IPS-NIHi7 (cell line): ENCODE results near the gene DENND11.

Experiments
- DNase-seq: peaks from one replicate; pipeline ENCODE4 v3.0.0; 2012; ENCODE audit warnings: mixed read lengths; ENCODE audit errors: extremely low spot score

Gene DENND11

DNA sequence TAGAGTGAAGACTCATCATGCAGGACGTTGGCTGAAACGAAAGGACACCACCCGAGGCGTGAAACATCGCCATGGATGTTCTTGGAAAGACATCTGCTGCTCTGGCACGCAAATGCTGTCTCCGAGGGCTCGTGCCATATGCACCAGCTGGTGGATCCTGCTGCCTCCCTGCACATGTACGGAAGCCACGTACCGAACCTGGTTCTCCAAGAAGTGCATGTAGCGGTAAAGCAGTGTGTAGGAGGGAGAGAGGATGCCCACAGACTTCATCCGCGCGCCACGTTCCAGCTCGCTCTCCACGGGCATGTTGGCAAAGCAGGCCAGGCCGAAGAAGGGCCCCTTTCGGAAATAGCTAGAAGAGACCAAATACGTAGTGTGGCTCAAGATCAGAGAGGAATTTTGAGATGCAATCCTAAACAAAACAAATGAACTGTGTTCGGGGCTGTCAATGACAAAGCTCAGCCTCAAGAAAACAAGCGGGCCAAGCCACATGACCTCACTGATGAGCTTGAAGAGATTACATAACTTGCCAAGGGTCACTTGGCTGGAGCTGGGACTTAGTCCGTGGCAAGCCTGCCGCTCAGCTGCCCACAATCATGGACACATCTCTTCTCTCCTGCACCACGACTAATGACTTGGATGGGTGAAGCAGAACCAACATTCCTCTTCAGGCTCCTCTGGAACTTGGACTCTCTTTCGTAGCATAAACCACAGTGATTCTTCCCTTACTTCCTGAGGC, 16.5 kb downstream of the DENND11 start:
- no peak for DNase-seq

DNA sequence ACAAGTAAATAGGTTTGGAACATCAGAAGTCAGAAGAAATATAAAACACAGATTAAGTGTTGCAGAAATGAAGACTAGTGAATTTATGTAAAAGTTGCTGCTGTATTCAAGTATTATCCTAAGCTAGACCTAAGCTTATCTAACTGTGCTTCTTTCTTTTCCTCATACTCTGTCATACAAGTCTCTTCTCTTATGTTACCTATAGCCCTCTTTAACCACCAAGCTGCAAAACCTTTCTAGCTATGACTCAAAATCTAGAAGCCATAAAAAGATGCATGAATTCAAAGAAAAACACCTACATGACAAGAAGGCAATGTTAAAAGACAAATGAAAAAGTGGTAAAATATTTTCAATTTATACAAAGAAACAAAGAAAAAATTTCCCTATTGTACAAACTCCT, 23.0 kb downstream of the DENND11 start:
- DNase-seq = no peak

DNA sequence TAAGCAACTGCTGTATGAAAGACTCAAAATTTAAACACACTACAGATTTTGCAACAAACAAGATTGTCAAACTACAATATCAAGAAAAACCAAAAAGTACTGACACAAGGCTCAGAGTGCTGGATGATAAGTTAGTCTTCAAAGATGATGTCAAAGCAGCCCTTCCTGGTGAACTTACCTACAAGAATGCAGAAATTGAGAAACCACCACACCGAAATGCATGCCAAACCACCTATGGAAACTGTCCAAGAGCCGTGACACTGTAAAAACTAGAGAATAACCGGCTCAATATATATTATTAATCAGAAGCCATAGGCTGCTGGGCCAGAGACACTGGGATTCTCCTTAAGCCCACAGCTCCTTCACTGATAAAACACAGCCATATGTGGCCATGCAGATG, 25.3 kb downstream of the DENND11 start:
- DNase-seq = no peak

DNA sequence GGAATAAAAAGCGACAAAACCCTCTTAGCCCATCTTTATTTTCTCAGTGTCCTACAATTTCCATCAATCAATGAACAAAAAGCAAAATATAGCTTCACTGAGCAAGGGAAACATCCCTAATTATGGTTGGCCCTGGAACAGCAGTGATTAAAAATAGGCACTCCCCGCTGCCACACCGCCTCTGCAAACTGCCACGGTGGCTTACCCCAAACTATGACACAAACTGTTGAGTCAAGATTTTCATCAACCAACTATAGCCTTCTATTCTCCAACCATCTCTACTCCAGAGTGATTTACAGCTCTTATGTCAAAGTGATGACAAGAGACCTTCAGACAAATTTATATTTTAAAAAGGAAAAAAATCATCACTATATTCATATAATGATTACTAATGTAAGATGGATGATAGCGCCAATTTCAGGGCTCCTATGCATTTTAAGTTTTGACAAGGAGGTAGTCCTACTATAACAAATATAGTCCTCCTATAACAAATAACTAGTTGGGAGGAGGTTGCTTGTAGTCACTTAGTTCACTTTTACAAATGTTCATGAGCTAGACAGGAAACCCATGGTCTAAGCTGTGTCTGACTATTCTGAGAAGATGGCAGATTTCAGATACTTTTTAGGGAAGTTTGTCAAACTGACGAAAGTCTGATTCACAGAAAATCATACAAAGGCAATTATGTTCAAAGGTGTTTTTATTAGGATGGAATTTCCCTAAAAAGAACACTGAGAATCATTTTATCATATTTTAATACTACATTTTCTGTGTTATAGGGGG, 26.3 kb downstream of the DENND11 start:
- DNase-seq = no peak

DNA sequence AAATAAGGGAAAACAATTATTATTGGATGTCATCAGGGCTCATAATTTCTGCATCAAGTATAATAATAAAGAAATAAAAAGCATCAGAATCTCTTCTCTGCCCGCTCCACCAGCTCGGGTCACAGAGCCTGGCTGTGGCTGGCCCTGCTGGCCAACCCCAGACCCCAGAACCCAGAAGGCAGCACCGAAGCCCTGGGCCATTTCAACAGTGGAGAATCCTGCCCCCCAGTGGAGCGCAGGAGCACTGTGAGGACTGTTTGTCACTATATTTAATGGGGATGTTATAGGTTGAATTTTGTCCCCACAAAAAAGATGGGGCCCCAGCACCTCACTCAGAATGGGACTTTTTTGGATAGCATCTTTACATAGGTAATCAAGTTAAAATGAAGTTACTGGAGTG, 27.3 kb downstream of the DENND11 start:
- DNase-seq = peak; percentile 87

DNA sequence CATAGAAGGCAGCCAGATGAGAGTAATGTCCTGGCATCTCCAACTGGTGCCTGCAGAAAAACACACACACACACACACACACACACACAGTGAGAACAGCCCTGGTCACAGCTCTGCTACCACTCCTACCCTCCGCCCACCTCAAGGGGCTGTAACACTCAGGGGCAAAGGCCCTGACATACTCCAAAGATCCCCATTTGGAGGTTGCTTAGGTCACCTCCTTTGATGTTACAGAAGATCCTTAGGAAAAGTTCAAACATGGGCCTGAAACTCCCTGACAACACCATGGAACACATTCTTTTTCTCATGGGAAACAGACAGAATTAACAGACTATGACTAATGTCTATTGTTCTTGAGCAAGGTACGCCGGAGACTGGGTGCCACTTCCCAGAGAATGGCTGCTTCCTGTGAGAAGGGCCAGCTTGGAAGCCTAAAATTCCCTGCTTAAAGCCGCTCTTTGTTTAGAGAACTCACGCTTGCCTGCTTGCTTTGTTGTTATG, 27.7 kb downstream of the DENND11 start:
- DNase-seq = peak; percentile 40

DNA sequence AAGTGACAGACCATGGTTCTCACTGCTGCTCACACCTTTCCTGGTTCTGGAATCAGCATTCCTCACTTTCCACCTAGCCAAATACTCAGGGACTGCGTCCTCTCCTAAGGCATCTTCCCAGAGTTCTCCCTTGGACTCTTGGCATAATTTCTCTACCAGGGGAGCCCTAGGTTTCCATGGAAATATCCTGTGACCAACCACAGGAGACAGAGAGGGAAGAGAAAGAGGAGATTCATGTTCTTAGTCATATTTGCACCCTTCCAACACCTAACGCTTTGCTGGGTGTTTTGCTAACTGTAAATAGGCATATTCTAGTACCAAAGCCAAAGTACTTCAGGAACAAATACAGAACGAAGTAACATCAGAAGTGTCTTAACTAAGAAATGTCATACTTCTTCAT, 28.6 kb downstream of the DENND11 start:
- DNase-seq = no peak

DNA sequence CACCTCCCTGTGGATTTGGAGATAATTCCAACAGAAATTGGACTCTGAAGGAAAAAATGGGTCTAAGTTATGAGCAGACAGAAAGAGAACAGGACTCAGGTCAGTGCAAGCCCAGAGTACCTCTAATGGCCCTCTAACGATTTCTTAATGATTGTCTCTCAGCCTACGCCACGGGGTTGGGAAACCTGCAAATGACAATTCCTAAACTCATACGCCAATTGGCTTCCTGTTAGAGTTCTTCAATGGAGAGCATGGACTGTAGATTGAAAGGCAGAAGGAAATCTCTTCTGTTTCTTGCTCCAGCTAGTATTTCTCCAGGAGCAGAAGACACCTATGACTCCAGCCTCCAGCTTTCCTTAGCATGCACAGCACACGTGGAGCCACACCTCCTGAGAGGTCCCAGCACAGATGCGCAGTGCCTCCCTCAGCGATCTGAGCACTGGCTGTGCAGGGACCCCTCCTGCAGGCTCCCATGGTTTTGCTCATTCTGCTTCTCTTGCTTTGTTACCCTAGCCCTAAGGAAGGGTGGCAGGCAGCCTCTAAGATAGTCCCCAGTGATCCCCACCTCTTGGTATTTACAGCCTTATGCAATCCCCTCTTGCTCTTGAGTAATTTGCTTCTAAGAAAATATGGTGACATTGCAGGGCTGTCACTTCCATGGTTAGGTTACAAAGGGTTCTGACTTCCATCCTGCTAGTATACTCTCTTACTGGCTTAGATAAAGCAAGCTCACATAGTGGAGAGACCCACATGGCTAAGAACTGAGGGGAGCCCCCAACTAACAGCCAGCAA, 30.1 kb downstream of the DENND11 start:
- DNase-seq = no peak

DNA sequence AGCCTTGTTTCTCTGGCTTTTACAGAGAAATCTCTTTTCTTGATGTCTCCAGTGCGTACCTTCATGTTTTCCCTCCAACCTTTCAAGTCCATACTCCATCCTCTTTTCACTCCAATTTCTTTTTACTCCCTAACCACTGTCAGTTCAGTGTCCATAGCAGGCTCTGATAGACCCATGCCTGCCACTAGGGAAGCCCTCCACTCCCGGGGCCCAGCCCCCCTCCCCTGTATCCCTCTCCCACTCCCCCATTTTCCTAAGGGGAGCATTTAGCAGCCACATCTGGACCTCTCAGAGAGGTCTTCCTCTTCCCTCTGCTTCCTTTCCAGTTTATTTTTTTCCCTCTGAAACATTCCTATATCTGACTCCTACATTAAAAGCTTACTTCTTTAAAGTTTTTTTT, 33.1 kb downstream of the DENND11 start:
- no peak for DNase-seq

DNA sequence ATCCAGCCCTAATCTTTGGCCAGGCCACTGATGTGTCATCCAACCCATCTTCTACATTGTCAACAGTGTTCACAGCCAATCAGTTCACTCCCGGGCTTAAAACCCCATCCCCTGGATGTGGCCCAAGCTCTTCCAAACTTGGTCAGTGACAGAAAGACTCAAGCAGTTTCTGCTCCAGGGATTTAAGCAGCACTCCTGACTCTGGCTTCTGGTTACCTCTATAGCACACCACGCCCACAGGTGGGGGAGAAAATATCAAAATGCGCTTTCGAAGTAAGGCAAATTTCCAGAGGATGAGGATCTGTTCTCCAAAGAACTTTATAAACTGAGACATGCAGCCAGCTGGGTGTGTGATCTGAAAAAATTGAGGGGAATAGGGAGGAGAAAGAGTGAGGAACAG, 35.9 kb downstream of the DENND11 start:
- no peak for DNase-seq

DNA sequence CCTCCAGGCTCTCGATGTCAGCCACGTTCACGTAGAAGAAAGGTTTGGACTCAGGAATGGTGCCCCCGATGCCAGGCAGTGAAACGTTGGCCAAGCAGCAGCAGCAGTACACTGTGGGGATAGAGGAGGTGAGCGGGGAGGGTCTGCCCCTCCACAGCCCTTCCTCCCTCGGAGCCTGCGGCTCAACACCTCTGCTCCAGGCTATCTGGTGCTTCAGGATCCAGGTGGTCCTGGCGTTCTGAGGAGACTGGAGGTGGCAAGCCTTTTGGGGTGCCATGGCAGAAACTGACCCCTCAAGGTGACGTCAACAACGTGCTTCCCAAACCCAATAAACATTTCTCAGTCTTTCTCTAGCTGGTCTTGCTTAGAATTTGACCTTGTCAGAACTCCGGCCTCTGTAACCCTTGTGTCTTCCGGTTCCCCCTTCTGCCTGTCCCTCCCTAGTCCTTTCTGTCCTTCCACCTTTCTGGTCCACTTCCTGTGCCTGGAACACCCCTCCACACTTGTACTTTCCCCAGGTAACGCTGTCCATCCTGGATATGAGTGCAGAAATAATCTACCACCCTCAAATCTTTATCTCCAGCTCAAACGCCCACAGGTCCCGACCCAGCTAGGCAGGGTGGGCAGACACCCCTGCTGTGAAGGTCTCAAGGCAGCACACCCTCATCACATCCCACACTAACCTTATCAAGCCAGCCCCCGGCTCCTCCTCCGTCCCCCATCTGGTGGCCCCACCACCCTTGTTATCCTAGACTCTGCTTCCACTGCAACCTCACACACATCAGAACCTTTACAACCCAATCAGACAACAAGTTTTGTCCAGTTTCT, 36.5 kb downstream of the DENND11 start:
- DNase-seq = no peak

DNA sequence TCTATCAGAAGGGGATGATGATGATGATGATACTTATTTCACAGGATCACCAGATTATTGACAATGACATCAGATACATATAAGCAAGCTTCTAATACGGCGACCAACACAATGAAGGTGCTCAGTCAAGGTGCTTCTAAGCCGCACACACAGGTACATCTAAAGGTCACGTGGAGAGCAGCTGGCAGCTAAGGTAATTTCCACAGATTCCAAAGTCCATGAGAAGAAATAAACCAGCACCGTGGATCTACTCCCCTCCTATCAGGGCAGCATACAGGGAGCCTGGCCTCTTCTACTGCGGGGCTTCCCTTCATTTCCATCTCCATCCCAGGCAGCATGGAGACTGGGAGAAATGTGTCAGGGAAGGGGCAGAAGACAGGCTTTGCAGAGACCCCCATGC, 37.5 kb downstream of the DENND11 start:
- no peak for DNase-seq

DNA sequence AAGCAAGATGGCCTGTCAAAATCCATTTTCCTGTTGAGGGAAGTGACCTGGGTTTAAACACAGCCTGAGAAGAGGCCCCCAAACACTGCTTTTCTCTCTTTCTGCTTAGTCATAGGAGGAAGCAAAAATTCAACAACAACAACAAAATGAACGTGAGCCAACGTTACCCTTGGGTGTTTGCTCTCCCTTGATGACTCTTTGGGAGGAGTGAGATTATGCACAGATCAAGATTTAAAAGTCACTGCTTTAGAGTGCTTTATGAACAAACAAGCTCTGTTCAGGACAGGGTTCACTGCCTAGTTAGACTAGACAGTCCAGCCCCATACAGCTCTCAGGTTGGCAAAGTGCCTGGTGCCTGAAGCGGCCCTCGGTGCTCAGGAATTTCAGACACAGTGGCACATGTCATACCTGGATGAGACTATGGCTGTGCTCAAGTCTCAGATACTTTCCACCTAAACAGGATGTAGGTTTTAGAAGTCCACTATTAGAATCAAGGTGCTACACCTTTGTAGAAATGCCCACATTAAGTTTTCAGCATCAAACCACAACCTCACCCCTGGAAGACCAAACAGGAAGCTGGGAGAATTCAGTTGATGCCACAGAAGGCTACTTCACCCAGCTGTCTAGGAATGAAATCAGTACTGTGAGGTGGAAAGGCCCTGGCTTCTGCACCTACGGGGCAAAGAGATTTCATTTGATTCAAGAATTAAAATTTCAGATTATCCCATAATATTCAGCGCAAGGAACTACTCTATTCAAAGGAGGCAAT, 38.7 kb downstream of the DENND11 start:
- no peak for DNase-seq

DNA sequence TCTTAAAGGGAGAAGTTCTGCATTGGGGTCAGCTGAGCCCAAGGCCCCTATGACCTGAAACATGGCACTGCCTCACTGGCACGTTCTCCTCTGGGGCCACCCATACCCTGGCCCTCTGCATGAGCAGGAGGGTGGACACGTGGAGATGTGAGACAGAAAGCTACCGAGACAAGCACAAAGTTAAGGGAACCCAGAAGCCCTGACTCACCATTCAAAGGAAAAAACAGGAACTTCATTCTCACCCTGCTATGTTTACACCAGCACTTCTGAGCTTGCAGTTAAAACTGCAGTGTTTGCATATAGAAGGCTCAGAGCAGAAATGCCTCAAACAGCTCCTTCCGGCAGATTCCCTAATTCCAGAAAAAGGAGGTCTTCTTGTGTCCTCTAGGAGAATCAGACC, 41.7 kb downstream of the DENND11 start:
- no peak for DNase-seq

DNA sequence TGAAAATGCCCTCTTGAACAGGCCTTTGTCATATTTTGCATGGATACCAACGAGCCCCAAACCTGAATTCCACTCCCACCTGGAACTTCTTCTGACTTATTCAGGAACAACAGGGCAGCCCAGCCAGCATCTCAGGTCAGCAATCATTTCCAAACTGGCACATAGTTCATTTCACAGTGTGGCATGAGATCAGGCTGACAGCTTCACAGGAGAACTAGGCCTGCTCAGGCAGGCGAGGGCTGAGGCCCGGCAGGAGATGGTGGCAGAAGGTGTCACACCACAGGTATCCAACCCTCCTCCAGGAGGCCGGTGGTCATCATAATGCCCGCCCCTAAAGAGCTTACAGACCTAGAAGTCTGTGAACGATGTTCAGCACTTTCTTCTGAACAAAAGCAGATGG, 42.5 kb downstream of the DENND11 start:
- no peak for DNase-seq

DNA sequence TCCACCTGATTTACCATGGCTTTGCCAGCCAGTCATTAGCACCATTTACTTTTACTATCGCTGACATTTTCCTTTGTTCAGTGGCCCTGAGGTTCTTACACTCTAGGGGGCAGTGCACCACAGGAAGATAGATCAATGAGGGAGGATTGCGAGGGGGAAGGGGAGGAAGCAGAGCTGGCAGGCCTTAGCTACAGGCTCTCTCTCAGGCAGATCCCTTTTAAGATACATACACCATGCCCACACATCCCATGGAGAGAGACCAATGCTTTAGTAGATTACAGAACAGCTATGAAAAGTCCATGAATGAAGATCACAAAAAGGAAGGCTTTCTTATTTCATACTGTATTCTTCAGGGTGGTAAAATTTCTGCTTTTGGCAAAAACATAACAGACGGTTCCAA, 47.4 kb downstream of the DENND11 start:
- peak; percentile 87 for DNase-seq

DNA sequence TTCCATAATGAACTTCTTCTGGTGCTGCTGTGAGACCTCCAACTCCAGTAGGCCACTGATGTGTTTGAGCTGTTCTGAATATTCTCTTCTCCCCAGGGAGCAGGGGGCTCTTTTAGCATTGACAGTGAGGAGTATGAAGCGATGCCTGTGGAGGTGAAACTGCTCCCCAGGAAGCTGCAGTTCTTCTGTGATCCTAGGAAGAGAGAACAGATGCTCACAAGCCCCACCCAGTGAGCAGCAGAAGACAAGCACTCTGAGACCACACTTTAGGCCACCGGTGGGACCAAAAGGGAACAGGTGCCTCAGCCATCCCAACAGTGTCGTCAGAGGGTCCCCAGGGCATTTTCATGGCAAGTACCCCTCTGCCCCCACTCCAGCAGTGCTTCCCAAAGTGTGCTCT, 49.3 kb downstream of the DENND11 start:
- DNase-seq = no peak
